GM19035 (cell line): ENCODE results near the gene PHC2.

Experiments
- ATAC-seq: cut with Tn5 transposase; IDR thresholded peaks from one replicate; pipeline ENCODE4 v1.9.1; 2021; ENCODE audit not compliant: unreplicated experiment

PHC2 gene

GRCh38 chr1:33275706-33276572, 155.0 kb downstream of the PHC2 start:
- no peak for ATAC-seq

GRCh38 chr1:33275195-33275594, 155.7 kb downstream of the PHC2 start:
- ATAC-seq, result no peak

GRCh38 chr1:33274446-33274845, 156.4 kb downstream of the PHC2 start:
- no peak for ATAC-seq

GRCh38 chr1:33273961-33274371, 156.9 kb downstream of the PHC2 start:
- no peak for ATAC-seq
